Mucosa of descending colon (tissue), 3 donors: Measurements from ENCODE around the gene BHLHE41. TPM values are rescaled to one million over a fixed set of nuclear protein-coding genes. Genes with fewer than 3 reads are reported as not detected.

Source experiments
- ATAC-seq: fragments of 200-7000 bp; cut with Tn5 transposase; one replicate; pipeline ENCODE4 v1.9.1; 2020; ENCODE audit warnings: mild to moderate bottlenecking, moderate library complexity
- DNase-seq, 3 donors: peaks; one replicate each; pipeline ENCODE4 v3.0.0-alpha.2; 2020
- H3K36me3 ChIP-seq: fragments of 200-600 bp; one replicate; pipeline ENCODE4 v1.8.0; 2021; ENCODE audit warnings: low read depth, mild to moderate bottlenecking
- H3K4me1 ChIP-seq: fragments of 200-600 bp; one replicate; pipeline ENCODE4 v1.8.0; 2021; ENCODE audit warnings: low read depth, mild to moderate bottlenecking
- H3K4me3 ChIP-seq: fragments of 200-600 bp; one replicate; pipeline ENCODE4 v1.8.0; 2021; ENCODE audit warnings: mild to moderate bottlenecking
- H3K9me3 ChIP-seq: fragments of 200-600 bp; one replicate; pipeline ENCODE4 v1.8.0; 2021; ENCODE audit warnings: mild to moderate bottlenecking
- intact Hi-C, 2 donors: fragments of 100-400 bp; cut with DNase I in 1 of 2; cut with micrococcal nuclease in 1 of 2; formaldehyde crosslinking; loops; one replicate each; pipeline versions ENCODE4 v1.11.0 to v1.11.1; 2022; cut with DNase I, micrococcal nuclease
- long read RNA-seq, 2 donors: library from polyadenylated mRNA; unstranded; transcript quantifications; one replicate each; pipeline ENCODE4 v2.0.0, GENCODE V29; 2019 to 2021
- total RNA-seq, 3 donors: library from RNA; stranded (reverse); fragmentation: NEBNext Ultra II Directional in 2 of 3; extraction: Animal tissue kit (Norgen Biotek cat#: 25700) in 2 of 3; gene quantifications; one replicate each; pipeline versions ENCODE4 v1.2.1 to v1.2.4, GENCODE V29; 2021 to 2023
- TF ChIP-seq, protein P1 (sequence below): fragments of 200-600 bp; IDR thresholded peaks from one replicate; pipeline ENCODE4 v1.8.0; 2022; ENCODE audit warnings: antibody characterized with exemption, mild to moderate bottlenecking
- donor health status: DM: no; HTN: no; CAD: no; lungs with moderate emphysema.
- donor health status: DM: no; HTN: no; CAD: no.
- donor health status: DM: no; HTN: yes; CAD: no.

The BHLHE41 gene
- 10 to 100 TPM; 41.0 to 91.9 (median 43.0) TPM for total RNA-seq
- long read RNA-seq, donor 1, transcript BHLHE41-201 (5 exons, 3,837 nt): major isoform, 7 of 21 reads
- long read RNA-seq, donor 1, partial matches to known transcripts: 0 of 21 reads
- long read RNA-seq, donor 1, other reads (novel, unspliced or antisense): 13 of 21 reads
- long read RNA-seq, donor 2, partial matches to known transcripts: 0 of 1 reads
- long read RNA-seq, donor 2, other reads (novel, unspliced or antisense): 1 of 1 reads

GRCh38 chr12:26124446-26125399 is at the start of gene BHLHE41:
Gene BHLHE41 (minus strand): TSS chr12:26125037. CDS start chr12:26124779, 258 bp downstream.
- intact Hi-C loops: loop anchor here in 1 of 2 donors (5.0 kb wide), 1 partner anchor 167 kb away; the partner anchor contains the start of gene RASSF8
- Histone ChIP-seq H3K4me1 (peaks cover 21% of the 10 kb centered on the region), H3K4me3 (peak within 1 kb of the TSS; percentile 13), H3K36me3 (no peaks in the 10 kb centered on the region), H3K9me3 (no peaks in the 10 kb centered on the region)
- TF ChIP-seq, protein P1, sequence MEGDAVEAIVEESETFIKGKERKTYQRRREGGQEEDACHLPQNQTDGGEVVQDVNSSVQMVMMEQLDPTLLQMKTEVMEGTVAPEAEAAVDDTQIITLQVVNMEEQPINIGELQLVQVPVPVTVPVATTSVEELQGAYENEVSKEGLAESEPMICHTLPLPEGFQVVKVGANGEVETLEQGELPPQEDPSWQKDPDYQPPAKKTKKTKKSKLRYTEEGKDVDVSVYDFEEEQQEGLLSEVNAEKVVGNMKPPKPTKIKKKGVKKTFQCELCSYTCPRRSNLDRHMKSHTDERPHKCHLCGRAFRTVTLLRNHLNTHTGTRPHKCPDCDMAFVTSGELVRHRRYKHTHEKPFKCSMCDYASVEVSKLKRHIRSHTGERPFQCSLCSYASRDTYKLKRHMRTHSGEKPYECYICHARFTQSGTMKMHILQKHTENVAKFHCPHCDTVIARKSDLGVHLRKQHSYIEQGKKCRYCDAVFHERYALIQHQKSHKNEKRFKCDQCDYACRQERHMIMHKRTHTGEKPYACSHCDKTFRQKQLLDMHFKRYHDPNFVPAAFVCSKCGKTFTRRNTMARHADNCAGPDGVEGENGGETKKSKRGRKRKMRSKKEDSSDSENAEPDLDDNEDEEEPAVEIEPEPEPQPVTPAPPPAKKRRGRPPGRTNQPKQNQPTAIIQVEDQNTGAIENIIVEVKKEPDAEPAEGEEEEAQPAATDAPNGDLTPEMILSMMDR: no peak
- DNase-seq (peak; percentile 80 to 89 (median 87)), ATAC-seq (peak; percentile 65)

GRCh38 chr12:26172946-26173552 is 48.2 kb upstream of the BHLHE41 start:
- Histone ChIP-seq H3K4me3 (no peak overlapping the region), H3K4me1 (peaks cover 11% of the 10 kb centered on the region), H3K9me3 (no peaks in the 10 kb centered on the region), H3K36me3 (no peaks in the 10 kb centered on the region)
- intact Hi-C loops: no loop called here
- DNase-seq (peak in 1 of 3 donors; percentile 46), ATAC-seq (peak; percentile 31)
- TF ChIP-seq, protein P1: no peak

DNA sequence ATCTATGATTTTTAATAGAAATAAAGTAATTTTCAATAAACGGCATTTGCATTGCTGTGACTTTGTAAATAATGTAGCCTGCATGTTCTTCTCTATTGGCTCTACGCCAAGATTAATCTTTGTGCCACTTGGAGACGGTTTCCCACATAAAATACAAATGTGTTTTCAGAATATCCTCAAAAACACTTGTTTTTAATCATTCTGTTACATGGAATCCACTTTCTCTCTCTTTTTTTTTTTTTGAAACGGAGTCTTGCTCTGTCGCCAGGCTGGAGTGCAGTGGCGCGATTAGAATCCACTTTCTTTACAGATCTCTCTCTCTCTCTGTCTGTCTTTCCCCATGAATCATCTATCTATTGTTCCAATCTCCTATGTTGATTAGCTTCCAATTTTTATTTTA is 47.7 kb upstream of the BHLHE41 start:
- TF ChIP-seq, protein P1: no peak
- H3K4me1 ChIP-seq: peaks cover 11% of the 10 kb centered on the region
- no peaks in the 10 kb centered on the region for H3K9me3 ChIP-seq
- intact Hi-C loops: no loop called here
- DNase-seq (no peak), ATAC-seq (no peak)
- no peak overlapping the region for H3K4me3 ChIP-seq
- H3K36me3 ChIP-seq: no peaks in the 10 kb centered on the region

DNA sequence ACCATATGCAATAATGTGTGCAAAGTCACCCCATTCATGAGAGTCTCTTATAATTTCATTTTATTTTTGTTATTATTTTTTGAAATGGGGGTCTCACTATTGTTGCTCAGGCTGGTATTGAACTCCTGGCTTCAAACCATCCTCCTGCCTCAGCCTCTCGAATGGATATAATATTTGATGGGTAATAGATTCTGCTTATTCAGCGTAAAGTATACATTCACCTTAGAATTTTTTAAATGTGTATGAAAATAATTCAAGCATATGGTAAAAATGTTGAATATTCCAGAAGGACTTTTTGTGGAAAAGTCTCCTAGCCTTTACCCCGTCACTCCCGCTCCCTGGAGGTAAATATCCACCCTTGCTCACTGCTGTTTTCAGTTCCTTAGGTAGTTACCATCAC is 47.2 kb upstream of the BHLHE41 start:
- ATAC-seq (no peak), DNase-seq (no peak)
- intact Hi-C loops: no loop called here
- peaks cover 11% of the 10 kb centered on the region for H3K4me1 ChIP-seq
- H3K4me3 ChIP-seq: no peak overlapping the region
- H3K9me3 ChIP-seq: no peaks in the 10 kb centered on the region
- TF ChIP-seq, protein P1: no peak
- H3K36me3 ChIP-seq: no peaks in the 10 kb centered on the region

GRCh38 chr12:26164118-26164517 is 39.3 kb upstream of the BHLHE41 start:
- ATAC-seq: no peak
- intact Hi-C loops: no loop called here

More at GRCh38 chr12:26164118-26164517, 39.3 kb upstream of the BHLHE41 start:
- DNase-seq: no peak
- TF ChIP-seq, protein P1: no peak
- H3K4me3 ChIP-seq: no peak overlapping the region
- no peaks in the 10 kb centered on the region for H3K4me1 ChIP-seq
- no peaks in the 10 kb centered on the region for H3K36me3 ChIP-seq
- no peaks in the 10 kb centered on the region for H3K9me3 ChIP-seq
